K562 (cell line): ENCODE results near the gene WTAP.

Source experiments
- FOXA1 ChIP-seq: fragments of 450-650 bp; IDR thresholded peaks from 2 replicates; pipeline ENCODE4 v1.6.1; 2016; ENCODE audit warnings: mild to moderate bottlenecking, borderline replicate concordance
- KDM5B ChIP-seq: fragments of 200-600 bp; sonication (generic); IDR thresholded peaks from 2 replicates; pipeline ENCODE4 v1.6.1; 2012; ENCODE audit warnings: low read depth, mild to moderate bottlenecking, moderate library complexity, low read length, control low read depth, inconsistent platforms; ENCODE audit not compliant: insufficient replicate concordance
- PML ChIP-seq: IDR thresholded peaks from 2 replicates; pipeline ENCODE4 v1.6.1; 2012; ENCODE audit warnings: low read length, inconsistent platforms
- PRDM10 ChIP-seq: fragments of 450-650 bp; IDR thresholded peaks from 2 replicates; pipeline ENCODE4 v1.6.1; 2018; ENCODE audit not compliant: partially characterized antibody

- TF ChIP-seq KDM5B (no peak), PML (no peak), FOXA1 (no peak), PRDM10 (no peak)
Observed at GRCh38 chr6:159800141-159800865, 73.0 kb downstream of the WTAP start, which contains the start of gene PNLDC1.
